AG04449 (cell line): ENCODE measurements around the gene FBXL20.
"Not testable (repeated sequence)": the region's sequence is repeated elsewhere in the genome, so short reads cannot be mapped to it uniquely, and the experiment has no call there.

Source experiments
- CTCF ChIA-PET: fragments of 350-600 bp; formaldehyde crosslinking; extraction: SDS; loops from one replicate; lab custom pipeline; 2021; ENCODE audit warnings: antibody characterized with exemption; lab: Yijun Ruan, JAX
- POLR2A ChIA-PET: fragments of 400-600, 350-600 bp; formaldehyde crosslinking; extraction: SDS; loops from one replicate; lab custom pipeline; 2020; ENCODE audit warnings: antibody characterized with exemption, inconsistent platforms; lab: Yijun Ruan, JAX
- DNase-seq: peaks from one replicate; pipeline ENCODE4 v3.0.0-alpha.2; 2010; ENCODE audit warnings: low read depth, low spot score
- H3K4me3 ChIP-seq: 2 replicates; pipeline ENCODE4 v1.5.1; 2011; ENCODE audit warnings: low read depth, mild to moderate bottlenecking, control low read depth, low read length
- CTCF ChIP-seq: IDR thresholded peaks from one replicate; pipeline ENCODE4 v1.5.1; 2011; ENCODE audit warnings: mild to moderate bottlenecking, moderate library complexity, low read length, control low read depth, inconsistent platforms; ENCODE audit not compliant: insufficient read depth; ENCODE audit errors: missing control alignments

Gene FBXL20

GRCh38 chr17:39294060-39294459 lies 107.4 kb downstream of the FBXL20 start:
- TF ChIP-seq CTCF, result no peak
- CTCF ChIA-PET, result interaction anchor here (0.9 kb wide), 1 partner anchor 10 kb away, joined by 3 read pairs; no protein-coding TSS in a partner anchor
- POLR2A ChIA-PET, result no interaction called here
- no peak for DNase-seq
- no peak overlapping the region for H3K4me3 ChIP-seq

GRCh38 chr17:39292546-39292945 lies 108.9 kb downstream of the FBXL20 start:
- CTCF ChIA-PET, result interaction anchor here (0.6 to 1.0 kb wide), 2 partner anchors 22 to 25 kb away, joined by 3 to 4 read pairs; no protein-coding TSS in a partner anchor
- H3K4me3 ChIP-seq, POLR2A ChIA-PET, DNase-seq: not testable (repeated sequence)

GRCh38 chr17:39286513-39286912 lies 114.9 kb downstream of the FBXL20 start:
- H3K4me3 ChIP-seq, CTCF ChIA-PET, DNase-seq, POLR2A ChIA-PET: not testable (repeated sequence)

- DNase-seq, result no peak
- no peak for TF ChIP-seq CTCF
- CTCF ChIA-PET, result interaction anchor here (1.0 to 2.6 kb wide), 2 partner anchors 14 to 54 kb away, joined by 3 to 12 read pairs; no protein-coding TSS in a partner anchor
- POLR2A ChIA-PET, result no interaction called here
- H3K4me3 ChIP-seq, result no peak overlapping the region
Measured at GRCh38 chr17:39284685-39285084, 116.7 kb downstream of the FBXL20 start.

- POLR2A ChIA-PET, result no interaction called here
- TF ChIP-seq CTCF, result no peak
- no peak overlapping the region for H3K4me3 ChIP-seq
- CTCF ChIA-PET, result interaction anchor here (2.6 kb wide), 1 partner anchor 13 kb away, joined by 12 read pairs; no protein-coding TSS in a partner anchor
- DNase-seq, result no peak
Measured at GRCh38 chr17:39283896-39284295, 117.5 kb downstream of the FBXL20 start.

GRCh38 chr17:39283098-39283497 lies 118.3 kb downstream of the FBXL20 start:
- POLR2A ChIA-PET, result no interaction called here
- H3K4me3 ChIP-seq, result no peak overlapping the region
- DNase-seq, result no peak
- no peak for TF ChIP-seq CTCF
- CTCF ChIA-PET, result interaction anchor here (1.1 to 4.1 kb wide), 3 partner anchors 12 to 39 kb away, joined by 3 to 25 read pairs (median 12); no protein-coding TSS in a partner anchor

GRCh38 chr17:39281806-39282205 lies 119.6 kb downstream of the FBXL20 start:
- ChIA-PET CTCF (interaction anchor here (0.8 to 4.1 kb wide), 6 partner anchors 9 to 125 kb away, joined by 3 to 25 read pairs (median 4); partner anchors contain the start of gene FBXL20), POLR2A (interaction anchor here (1.4 kb wide), 1 partner anchor 119 kb away, joined by 3 read pairs; the partner anchor contains the start of gene FBXL20)
- peak; percentile 16 for DNase-seq
- no peak for TF ChIP-seq CTCF
- no peak overlapping the region for H3K4me3 ChIP-seq

GRCh38 chr17:39278246-39278645 lies 123.2 kb downstream of the FBXL20 start:
- H3K4me3 ChIP-seq, POLR2A ChIA-PET, DNase-seq, CTCF ChIA-PET: not testable (repeated sequence)
